Vagina (tissue), 2 donors: ENCODE data around the gene WIPF2.

Experiments used
- POLR2A ChIP-seq, 2 donors: fragments of 450-650 bp; IDR thresholded peaks; one replicate each; pipeline ENCODE4 v1.6.1; 2017; ENCODE audit warnings: antibody characterized with exemption in 2 of 2, mild to moderate bottlenecking in 2 of 2, moderate library complexity in 2 of 2
- POLR2AphosphoS5 ChIP-seq, 2 donors: sonication (generic); formaldehyde crosslinking; IDR thresholded peaks; one replicate each; pipeline ENCODE4 v1.9.0; 2017; ENCODE audit warnings: antibody characterized with exemption in 2 of 2, mild to moderate bottlenecking in 2 of 2, low read depth in 1 of 2; ENCODE audit not compliant: insufficient read depth in 1 of 2
- TF ChIP-seq, protein P1 (sequence below), 3 experiments: fragments of 450-650 bp in 2 of 3; fragments of 200-600 bp in 1 of 3; sonication (generic) in 1 of 3; IDR thresholded peaks; one replicate each; pipeline ENCODE4 v1.5.1; 2017 to 2019; ENCODE audit warnings: antibody characterized with exemption in 3 of 3, mild to moderate bottlenecking in 2 of 3, moderate library complexity in 2 of 3

DNA sequence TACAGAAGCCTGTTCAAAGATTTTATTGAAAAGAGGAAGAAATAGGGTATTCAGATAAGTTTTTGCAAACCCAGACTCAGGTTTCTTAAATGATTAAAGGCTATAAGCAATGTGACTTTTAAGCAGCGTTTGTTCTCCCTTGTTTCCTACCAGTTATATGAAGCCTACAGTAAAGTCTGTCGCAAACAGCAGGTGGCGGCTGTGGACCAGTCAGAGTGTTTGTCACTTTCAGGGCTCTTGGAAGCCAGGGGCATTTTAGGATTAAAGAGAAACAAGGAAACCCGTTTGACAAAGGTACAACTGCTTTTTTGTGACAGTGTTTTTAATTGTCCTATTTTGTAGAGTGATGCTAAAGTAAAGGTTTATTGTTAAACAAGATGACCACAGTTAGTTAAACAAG is 82.2 kb downstream of the WIPF2 start:
- TF ChIP-seq, protein P1, sequence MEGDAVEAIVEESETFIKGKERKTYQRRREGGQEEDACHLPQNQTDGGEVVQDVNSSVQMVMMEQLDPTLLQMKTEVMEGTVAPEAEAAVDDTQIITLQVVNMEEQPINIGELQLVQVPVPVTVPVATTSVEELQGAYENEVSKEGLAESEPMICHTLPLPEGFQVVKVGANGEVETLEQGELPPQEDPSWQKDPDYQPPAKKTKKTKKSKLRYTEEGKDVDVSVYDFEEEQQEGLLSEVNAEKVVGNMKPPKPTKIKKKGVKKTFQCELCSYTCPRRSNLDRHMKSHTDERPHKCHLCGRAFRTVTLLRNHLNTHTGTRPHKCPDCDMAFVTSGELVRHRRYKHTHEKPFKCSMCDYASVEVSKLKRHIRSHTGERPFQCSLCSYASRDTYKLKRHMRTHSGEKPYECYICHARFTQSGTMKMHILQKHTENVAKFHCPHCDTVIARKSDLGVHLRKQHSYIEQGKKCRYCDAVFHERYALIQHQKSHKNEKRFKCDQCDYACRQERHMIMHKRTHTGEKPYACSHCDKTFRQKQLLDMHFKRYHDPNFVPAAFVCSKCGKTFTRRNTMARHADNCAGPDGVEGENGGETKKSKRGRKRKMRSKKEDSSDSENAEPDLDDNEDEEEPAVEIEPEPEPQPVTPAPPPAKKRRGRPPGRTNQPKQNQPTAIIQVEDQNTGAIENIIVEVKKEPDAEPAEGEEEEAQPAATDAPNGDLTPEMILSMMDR (IDR thresholded peaks at IDR 0.05) = no peak
- TF ChIP-seq POLR2AphosphoS5 (IDR thresholded peaks at IDR 0.05; ENCODE audit: insufficient read depth in 1 of 2, low read depth in 1 of 2) (no peak), POLR2A (IDR thresholded peaks at IDR 0.05) (no peak)
